ENCODE results near the gene TMEM43.

- TF ChIP-seq, protein P1, sequence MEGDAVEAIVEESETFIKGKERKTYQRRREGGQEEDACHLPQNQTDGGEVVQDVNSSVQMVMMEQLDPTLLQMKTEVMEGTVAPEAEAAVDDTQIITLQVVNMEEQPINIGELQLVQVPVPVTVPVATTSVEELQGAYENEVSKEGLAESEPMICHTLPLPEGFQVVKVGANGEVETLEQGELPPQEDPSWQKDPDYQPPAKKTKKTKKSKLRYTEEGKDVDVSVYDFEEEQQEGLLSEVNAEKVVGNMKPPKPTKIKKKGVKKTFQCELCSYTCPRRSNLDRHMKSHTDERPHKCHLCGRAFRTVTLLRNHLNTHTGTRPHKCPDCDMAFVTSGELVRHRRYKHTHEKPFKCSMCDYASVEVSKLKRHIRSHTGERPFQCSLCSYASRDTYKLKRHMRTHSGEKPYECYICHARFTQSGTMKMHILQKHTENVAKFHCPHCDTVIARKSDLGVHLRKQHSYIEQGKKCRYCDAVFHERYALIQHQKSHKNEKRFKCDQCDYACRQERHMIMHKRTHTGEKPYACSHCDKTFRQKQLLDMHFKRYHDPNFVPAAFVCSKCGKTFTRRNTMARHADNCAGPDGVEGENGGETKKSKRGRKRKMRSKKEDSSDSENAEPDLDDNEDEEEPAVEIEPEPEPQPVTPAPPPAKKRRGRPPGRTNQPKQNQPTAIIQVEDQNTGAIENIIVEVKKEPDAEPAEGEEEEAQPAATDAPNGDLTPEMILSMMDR (IDR thresholded peaks at IDR 0.05; ENCODE audit: poor library complexity): no peak
- TF ChIP-seq EZH2 (IDR thresholded peaks at IDR 0.05; ENCODE audit: borderline replicate concordance) (no peak), EZH2phosphoT487 (IDR thresholded peaks at IDR 0.05; ENCODE audit: low read depth, severe bottlenecking, unreplicated experiment) (no peak)
Measured at GRCh38 chr3:14156201-14156600, 31.3 kb downstream of the TMEM43 start.

Data from hepatocyte (in vitro differentiated cells).